ENCODE results near the gene MRPS30. TPM values are rescaled to one million over a fixed set of nuclear protein-coding genes. Genes with fewer than 3 reads are reported as not detected.

MRPS30 gene
- total and polyA plus RNA-seq, 2 of the 13 experiments (the other 11 are each of a cell fraction or from before 2014, with no cell fraction given) = 36.4 to 67.6 TPM

GRCh38 chr5:44808435-44809214 is at the start of gene MRPS30 (continued):
- 0 out of 2 replicates have a peak, but pooled peaks have one; percentile 9 for TF ChIP-seq PRDM15 (CRISPR knock-in tag; IDR thresholded peaks at IDR 0.05)
- peak; percentile 90 for TF ChIP-seq MYC (CRISPR knock-in tag; IDR thresholded peaks at IDR 0.05; ENCODE audit: borderline replicate concordance)
- TF ChIP-seq FOXA1 (IDR thresholded peaks at IDR 0.05) = no peak
- 0 out of 2 replicates have a peak, but pooled peaks have one; percentile 24 for TF ChIP-seq FOXA1 (CRISPR knock-in tag; IDR thresholded peaks at IDR 0.05)
- TF ChIP-seq IRF2 (CRISPR knock-in tag; IDR thresholded peaks at IDR 0.05) = 0 out of 2 replicates have a peak, but pooled peaks have one; percentile 14
- TF ChIP-seq ZNF451 (CRISPR knock-in tag; IDR thresholded peaks at IDR 0.05) = 0 out of 2 replicates have a peak, but pooled peaks have one; percentile 29
- no peak for TF ChIP-seq ZNF564 (CRISPR knock-in tag; IDR thresholded peaks at IDR 0.05)
- peak; percentile 99 for TF ChIP-seq HMGXB3 (CRISPR knock-in tag; IDR thresholded peaks at IDR 0.05; ENCODE audit: borderline replicate concordance)
- TF ChIP-seq FOXM1 (CRISPR knock-in tag; IDR thresholded peaks at IDR 0.05) = no peak
- TF ChIP-seq MBNL3 (CRISPR knock-in tag; conservative IDR thresholded peaks at IDR 0.05) = no peak
- no peak for TF ChIP-seq ZXDC (CRISPR knock-in tag; IDR thresholded peaks at IDR 0.05)
- peak; percentile 90; the same call in 1 of the 2 replicates for TF ChIP-seq ZFP91 (CRISPR knock-in tag; IDR thresholded peaks at IDR 0.05; ENCODE audit: borderline replicate concordance)
- TF ChIP-seq ASH2L (IDR thresholded peaks at IDR 0.05; ENCODE audit: insufficient read length, low read depth, low read length) = peak; percentile 98
- TF ChIP-seq ZZZ3 (CRISPR knock-in tag; IDR thresholded peaks at IDR 0.05; ENCODE audit: borderline replicate concordance) = peak; percentile 2; the same call in 1 of the 2 replicates
- TF ChIP-seq FOXC1 (CRISPR knock-in tag; IDR thresholded peaks at IDR 0.05; ENCODE audit: borderline replicate concordance) = no peak
- TF ChIP-seq ZNF230 (CRISPR knock-in tag; IDR thresholded peaks at IDR 0.05) = no peak

All from HepG2 (cell line).